Ishikawa (cell line): ENCODE data around the gene SELENOF.

Source experiments
- CEBPB ChIP-seq: IDR thresholded peaks from 2 replicates; pipeline ENCODE4 v1.6.1; 2012
- CREB1 ChIP-seq: IDR thresholded peaks from 2 replicates; pipeline ENCODE4 v1.6.1; 2012; ENCODE audit warnings: low read depth
- EGR1 ChIP-seq: IDR thresholded peaks from 2 replicates; pipeline ENCODE4 v1.6.1; 2012
- EP300 ChIP-seq: IDR thresholded peaks from 2 replicates; pipeline ENCODE4 v1.6.1; 2012; ENCODE audit warnings: borderline replicate concordance
- NFIC ChIP-seq: IDR thresholded peaks from 2 replicates; pipeline ENCODE4 v1.6.1; 2012
- RAD21 ChIP-seq: IDR thresholded peaks from 2 replicates; pipeline ENCODE4 v1.6.1; 2012; ENCODE audit warnings: low read depth
- TAF1 ChIP-seq: IDR thresholded peaks from 2 replicates; pipeline ENCODE4 v1.6.1; 2012; ENCODE audit warnings: low read depth, mild to moderate bottlenecking
- TCF12 ChIP-seq: IDR thresholded peaks from 2 replicates; pipeline ENCODE4 v1.6.1; 2012; ENCODE audit warnings: low read depth
- TEAD4 ChIP-seq: IDR thresholded peaks from 2 replicates; pipeline ENCODE4 v1.6.1; 2012
- YY1 ChIP-seq: IDR thresholded peaks from 2 replicates; pipeline ENCODE4 v1.6.1; 2012; ENCODE audit warnings: low read depth
- ZBTB7A ChIP-seq: IDR thresholded peaks from 2 replicates; pipeline ENCODE4 v1.6.1; 2012; ENCODE audit warnings: low read depth
- TF ChIP-seq, protein P1 (sequence below): IDR thresholded peaks from 2 replicates; pipeline ENCODE4 v1.6.1; 2012
- TF ChIP-seq, protein P2 (sequence below): IDR thresholded peaks from 2 replicates; pipeline ENCODE4 v1.6.1; 2012; ENCODE audit warnings: low read depth, mild to moderate bottlenecking

DNA sequence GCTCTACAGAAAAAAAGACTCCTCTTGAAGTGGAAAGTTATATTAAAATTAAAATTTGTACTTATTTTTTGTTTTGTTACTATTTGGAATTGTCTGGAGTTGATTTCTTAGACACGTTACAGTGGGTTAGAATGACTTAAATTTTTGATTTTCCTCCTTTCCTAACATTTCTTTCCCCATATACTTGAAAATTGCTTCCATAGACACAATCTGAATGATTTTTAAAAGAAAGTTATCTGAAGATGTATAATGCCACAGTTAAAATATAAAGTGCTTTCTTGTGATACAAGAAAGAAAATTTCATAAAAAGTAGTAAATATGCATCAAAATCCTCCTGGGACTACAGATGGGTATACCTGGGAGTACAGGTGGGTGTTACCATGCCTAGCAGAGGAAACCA lies 2.8 kb upstream of the SELENOF start:
- no peak for TF ChIP-seq CREB1
- TF ChIP-seq, protein P1, sequence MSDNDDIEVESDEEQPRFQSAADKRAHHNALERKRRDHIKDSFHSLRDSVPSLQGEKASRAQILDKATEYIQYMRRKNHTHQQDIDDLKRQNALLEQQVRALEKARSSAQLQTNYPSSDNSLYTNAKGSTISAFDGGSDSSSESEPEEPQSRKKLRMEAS, result no peak
- no peak for TF ChIP-seq CEBPB
- TF ChIP-seq, protein P2, sequence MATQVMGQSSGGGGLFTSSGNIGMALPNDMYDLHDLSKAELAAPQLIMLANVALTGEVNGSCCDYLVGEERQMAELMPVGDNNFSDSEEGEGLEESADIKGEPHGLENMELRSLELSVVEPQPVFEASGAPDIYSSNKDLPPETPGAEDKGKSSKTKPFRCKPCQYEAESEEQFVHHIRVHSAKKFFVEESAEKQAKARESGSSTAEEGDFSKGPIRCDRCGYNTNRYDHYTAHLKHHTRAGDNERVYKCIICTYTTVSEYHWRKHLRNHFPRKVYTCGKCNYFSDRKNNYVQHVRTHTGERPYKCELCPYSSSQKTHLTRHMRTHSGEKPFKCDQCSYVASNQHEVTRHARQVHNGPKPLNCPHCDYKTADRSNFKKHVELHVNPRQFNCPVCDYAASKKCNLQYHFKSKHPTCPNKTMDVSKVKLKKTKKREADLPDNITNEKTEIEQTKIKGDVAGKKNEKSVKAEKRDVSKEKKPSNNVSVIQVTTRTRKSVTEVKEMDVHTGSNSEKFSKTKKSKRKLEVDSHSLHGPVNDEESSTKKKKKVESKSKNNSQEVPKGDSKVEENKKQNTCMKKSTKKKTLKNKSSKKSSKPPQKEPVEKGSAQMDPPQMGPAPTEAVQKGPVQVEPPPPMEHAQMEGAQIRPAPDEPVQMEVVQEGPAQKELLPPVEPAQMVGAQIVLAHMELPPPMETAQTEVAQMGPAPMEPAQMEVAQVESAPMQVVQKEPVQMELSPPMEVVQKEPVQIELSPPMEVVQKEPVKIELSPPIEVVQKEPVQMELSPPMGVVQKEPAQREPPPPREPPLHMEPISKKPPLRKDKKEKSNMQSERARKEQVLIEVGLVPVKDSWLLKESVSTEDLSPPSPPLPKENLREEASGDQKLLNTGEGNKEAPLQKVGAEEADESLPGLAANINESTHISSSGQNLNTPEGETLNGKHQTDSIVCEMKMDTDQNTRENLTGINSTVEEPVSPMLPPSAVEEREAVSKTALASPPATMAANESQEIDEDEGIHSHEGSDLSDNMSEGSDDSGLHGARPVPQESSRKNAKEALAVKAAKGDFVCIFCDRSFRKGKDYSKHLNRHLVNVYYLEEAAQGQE, result no peak
- TF ChIP-seq TEAD4, result no peak
- TF ChIP-seq RAD21, result no peak
- no peak for TF ChIP-seq YY1
- no peak for TF ChIP-seq TAF1
- no peak for TF ChIP-seq EGR1
- TF ChIP-seq EP300, result no peak
- TF ChIP-seq TCF12, result no peak
- no peak for TF ChIP-seq ZBTB7A
- no peak for TF ChIP-seq NFIC
